K562 (cell line): ENCODE measurements around the gene DYNLT4. TPM values are rescaled to one million over a fixed set of nuclear protein-coding genes. Genes with fewer than 3 reads are reported as not detected.

Source experiments
- ARID3A ChIP-seq: IDR thresholded peaks from 2 replicates; pipeline ENCODE4 v1.6.1; 2012; ENCODE audit warnings: low read depth, low read length, improper control_type of control experiment, borderline replicate concordance
- BHLHE40 ChIP-seq: IDR thresholded peaks from 2 replicates; pipeline ENCODE4 v1.6.1; 2011; ENCODE audit warnings: low read length, improper control_type of control experiment
- CEBPZ ChIP-seq: fragments of 150-350 bp; IDR thresholded peaks from 2 replicates; pipeline ENCODE4 v1.6.1; 2014; ENCODE audit warnings: low read depth, mild to moderate bottlenecking, low read length, borderline replicate concordance
- ELF4 ChIP-seq: fragments of 450-650 bp; formaldehyde crosslinking; IDR thresholded peaks from 2 replicates; pipeline ENCODE4 v1.4.0; 2022; ENCODE audit warnings: missing genetic modification characterization
- EP400 ChIP-seq: fragments of 450-650 bp; IDR thresholded peaks from 2 replicates; pipeline ENCODE4 v1.6.1; 2017; ENCODE audit warnings: antibody characterized with exemption, mild to moderate bottlenecking, moderate library complexity
- HDAC8 ChIP-seq: fragments of 450-650 bp; IDR thresholded peaks from 2 replicates; pipeline ENCODE4 v1.6.1; 2016; ENCODE audit warnings: mild to moderate bottlenecking, missing genetic modification characterization, moderate library complexity, missing compliant biosample characterization
- NFATC3 ChIP-seq: fragments of 450-650 bp; IDR thresholded peaks from 2 replicates; pipeline ENCODE4 v1.6.1; 2017; ENCODE audit warnings: mild to moderate bottlenecking
- NR2F6 ChIP-seq: fragments of 450-650 bp; formaldehyde crosslinking; IDR thresholded peaks from 2 replicates; pipeline ENCODE4 v1.4.0; 2020; ENCODE audit warnings: mild to moderate bottlenecking
- POLR3A ChIP-seq: IDR thresholded peaks from 2 replicates; pipeline ENCODE4 v1.6.1; 2011; ENCODE audit warnings: borderline replicate concordance, mild to moderate bottlenecking, moderate library complexity; ENCODE audit not compliant: insufficient read length, insufficient read depth; ENCODE audit errors: extremely low read depth
- RBM15 ChIP-seq: fragments of 200-400 bp; formaldehyde crosslinking; IDR thresholded peaks from 2 replicates; pipeline ENCODE4 v1.6.1; 2018; ENCODE audit warnings: mild to moderate bottlenecking, low read length, moderate library complexity; ENCODE audit not compliant: insufficient read depth
- RBM39 ChIP-seq: fragments of 200-400 bp; formaldehyde crosslinking; optimal IDR thresholded peaks from 2 replicates; pipeline ENCODE3; 2018; ENCODE audit warnings: low read depth, low read length
- SAP30 ChIP-seq: fragments of 200-600 bp; sonication (generic); IDR thresholded peaks from 2 replicates; pipeline ENCODE4 v1.6.1; 2012; ENCODE audit warnings: borderline replicate concordance, low read depth, mild to moderate bottlenecking, moderate library complexity, low read length, control low read depth, inconsistent platforms; ENCODE audit not compliant: insufficient read depth, poor library complexity, severe bottlenecking
- SIN3B ChIP-seq: fragments of 450-650 bp; IDR thresholded peaks from 2 replicates; pipeline ENCODE4 v1.6.1; 2017; ENCODE audit warnings: low read depth, mild to moderate bottlenecking, moderate library complexity
- STAT5A ChIP-seq: IDR thresholded peaks from 2 replicates; pipeline ENCODE4 v1.6.1; 2012; ENCODE audit warnings: low read length, inconsistent platforms, borderline replicate concordance
- TRIM24 ChIP-seq, 2 experiments: fragments of 450-650 bp; IDR thresholded peaks; 2 replicates each; pipeline ENCODE4 v1.6.1; 2016
- ZBTB26 ChIP-seq: fragments of 450-650 bp; formaldehyde crosslinking; IDR thresholded peaks from 2 replicates; pipeline ENCODE4 v1.4.0; 2022; ENCODE audit warnings: missing genetic modification characterization
- ZNF146 ChIP-seq: IDR thresholded peaks from one replicate; pipeline ENCODE4 v1.6.1; 2018; ENCODE audit warnings: missing compliant biosample characterization; ENCODE audit not compliant: unreplicated experiment
- ZNF175 ChIP-seq: fragments of 200-800 bp; sonication (Bioruptor generic); IDR thresholded peaks from 2 replicates; pipeline ENCODE4 v1.6.1; 2016; ENCODE audit warnings: low read depth, mild to moderate bottlenecking, missing genetic modification characterization, missing compliant biosample characterization
- ZNF561 ChIP-seq: fragments of 450-650 bp; formaldehyde crosslinking; conservative IDR thresholded peaks from 2 replicates; pipeline ENCODE4 v1.4.0; 2020; ENCODE audit warnings: mild to moderate bottlenecking, moderate library complexity
- ZNF668 ChIP-seq: fragments of 250-450 bp; sonication (Bioruptor Pico); IDR thresholded peaks from 2 replicates; pipeline ENCODE4 v1.8.0; 2022; ENCODE audit warnings: mild to moderate bottlenecking, inconsistent platforms
- polyA plus RNA-seq, 8 experiments: library from polyadenylated mRNA; depleted of rRNA in 4 of 8; stranded (reverse) in 5 of 8; unstranded in 3 of 8; fragments of >200 nt; fragmentation: Nextera tagmentation in 2 of 8; fragmentation: Illumina TruSeq in 1 of 8; extraction: Ambion mirVana in 2 of 8; extraction: Trizol in 1 of 8; gene quantifications; 2 replicates each; pipeline versions ENCODE4 v1.2.1 to v1.2.3, GENCODE V29; 2011 to 2014; ENCODE audit warnings: inconsistent platforms in 1 of 8, missing spikeins in 1 of 8
- total RNA-seq, 7 experiments: library from RNA; depleted of rRNA in 6 of 7; stranded (reverse); fragments of >200 nt in 6 of 7; fragmentation: Illumina TruSeq in 2 of 7; extraction: Trizol in 2 of 7; gene quantifications; 2 replicates each; pipeline versions ENCODE4 v1.2.1 to v1.2.3, GENCODE V29; 2011 to 2021; ENCODE audit warnings: low replicate concordance in 1 of 7

DYNLT4 gene
- total and polyA plus RNA-seq, 9 of the 15 experiments (the other 6 are each of a cell fraction or from before 2014, with no cell fraction given) = 0.29 to 0.73 TPM; not detected in 7

GRCh38 chr1:44775078-44775929, 31.8 kb downstream of the DYNLT4 start, which contains the start of gene RPS8 (continued):
- TF ChIP-seq RBM15 (no peak), HDAC8 (tag) (0 out of 2 replicates have a peak, but pooled peaks have one; percentile 78), ZBTB26 (peak; percentile 91; the same call in 1 of the 2 replicates), NFATC3 (peak; percentile 91), POLR3A (no peak), NR2F6 (peak; percentile 17; the same call in 1 of the 2 replicates), ZNF146 (CRISPR knock-in tag) (no peak), EP400 (peak; percentile 100), ELF4 (CRISPR knock-in tag) (peak; percentile 97), CEBPZ (no peak), TRIM24 (IDR thresholded peaks at IDR 0.05) (peak; percentile 70 to 82), STAT5A (peak; percentile 8; the same call in 1 of the 2 replicates), ZNF668 (CRISPR knock-in tag) (no peak; the same call in 1 of the 2 replicates), ARID3A (no peak), ZNF175 (CRISPR knock-in tag) (peak; percentile 63; the same call in 1 of the 2 replicates), SIN3B (peak; percentile 86), RBM39 (peak; percentile 97), SAP30 (peak; percentile 78), BHLHE40 (peak; percentile 69), ZNF561 (CRISPR knock-in tag) (no peak)
